GM18909 (cell line): ENCODE results near the gene DEXI.

ENCODE experiments used
- ATAC-seq: cut with Tn5 transposase; IDR thresholded peaks from one replicate; pipeline ENCODE4 v1.9.1; 2021; ENCODE audit warnings: mild to moderate bottlenecking; ENCODE audit not compliant: unreplicated experiment, poor library complexity

The DEXI gene

GRCh38 chr16:10906482-10906881 is 35.8 kb downstream of the DEXI start:
- ATAC-seq = no peak

GRCh38 chr16:10902999-10903398 is 39.3 kb downstream of the DEXI start:
- no peak for ATAC-seq

- peak; percentile 75 for ATAC-seq
Measured at GRCh38 chr16:10897134-10897533, 45.1 kb downstream of the DEXI start.

GRCh38 chr16:10896723-10897122 is 45.5 kb downstream of the DEXI start:
- no peak for ATAC-seq

GRCh38 chr16:10896165-10896564 is 46.1 kb downstream of the DEXI start:
- ATAC-seq = no peak

- no peak for ATAC-seq
Measured at GRCh38 chr16:10895053-10895946, 47.0 kb downstream of the DEXI start.

GRCh38 chr16:10892782-10893318 is 49.4 kb downstream of the DEXI start:
- ATAC-seq = no peak

GRCh38 chr16:10889855-10890254 is 52.4 kb downstream of the DEXI start:
- no peak for ATAC-seq

GRCh38 chr16:10888320-10888937 is 53.8 kb downstream of the DEXI start:
- no peak for ATAC-seq

- ATAC-seq = peak; percentile 35
Measured at GRCh38 chr16:10885246-10885645, 57.0 kb downstream of the DEXI start.

- no peak for ATAC-seq
Measured at GRCh38 chr16:10883004-10883403, 59.3 kb downstream of the DEXI start.

- no peak for ATAC-seq
Measured at GRCh38 chr16:10881479-10882030, 60.7 kb downstream of the DEXI start.

- ATAC-seq = no peak
Measured at GRCh38 chr16:10880594-10881452, 61.4 kb downstream of the DEXI start.

GRCh38 chr16:10879681-10880589 is 62.3 kb downstream of the DEXI start:
- no peak for ATAC-seq
